Esophagus muscularis mucosa (tissue), 4 donors: ENCODE data around the gene LRRC8E. TPM values are rescaled to one million over a fixed set of nuclear protein-coding genes. Genes with fewer than 3 reads are reported as not detected.
A peak's percentile ranks its signal among the peaks of the same experiment; 100 is the strongest.

Experiments
- DNase-seq: peaks from one replicate; pipeline ENCODE4 v3.0.0-alpha.2; 2017; ENCODE audit errors: extremely low spot score
- H3K27ac ChIP-seq, 4 donors: fragments of 200-600 bp; sonication (generic); replicated peaks in 1 of 4; 1 replicate in 3 of 4; 2 replicates in 1 of 4; pipeline ENCODE4 v1.5.1; 2016 to 2019; ENCODE audit warnings: mild to moderate bottlenecking in 1 of 4
- H3K27me3 ChIP-seq, 4 donors: fragments of 200-600 bp; sonication (generic); one replicate each; pipeline versions ENCODE4 v1.5.1 to v1.6.0; 2016 to 2019
- H3K36me3 ChIP-seq, 4 donors: fragments of 200-600 bp; sonication (generic); one replicate each; pipeline ENCODE4 v1.5.1; 2016 to 2019
- H3K4me1 ChIP-seq, 4 donors: fragments of 200-600 bp; sonication (generic); one replicate each; pipeline ENCODE4 v1.5.1; 2016 to 2019
- H3K4me3 ChIP-seq, 4 donors: fragments of 200-600 bp; sonication (generic); 1 replicate in 2 of 4; 2 replicates in 2 of 4; pipeline ENCODE4 v1.5.1; 2016 to 2019; ENCODE audit warnings: mild to moderate bottlenecking in 4 of 4, moderate library complexity in 1 of 4
- H3K9me3 ChIP-seq, 4 donors: fragments of 200-600 bp; sonication (generic); 1 replicate in 3 of 4; 2 replicates in 1 of 4; pipeline ENCODE4 v1.5.1; 2016 to 2019
- EP300 ChIP-seq: sonication (generic); formaldehyde crosslinking; IDR thresholded peaks from one replicate; pipeline ENCODE4 v1.6.1; 2017; ENCODE audit warnings: antibody characterized with exemption
- POLR2A ChIP-seq: fragments of 450-650 bp; IDR thresholded peaks from one replicate; pipeline ENCODE4 v1.6.1; 2017; ENCODE audit warnings: antibody characterized with exemption, moderate library complexity, mild to moderate bottlenecking, low read depth
- POLR2AphosphoS5 ChIP-seq, 2 donors: sonication (generic); formaldehyde crosslinking; IDR thresholded peaks; one replicate each; pipeline ENCODE4 v1.6.1; 2017; ENCODE audit warnings: antibody characterized with exemption in 2 of 2
- WGBS: methylation state at CpG from one replicate; pipeline ENCODE4 v1.1.5; 2018; 5-methylcytosine and 5-hydroxymethylcytosine counted together
- intact Hi-C: fragments of 100-400 bp; cut with DNase I; formaldehyde crosslinking; loops from one replicate; pipeline ENCODE4 v1.15.1; 2023
- total RNA-seq, 4 donors: library from RNA; depleted of rRNA; stranded (reverse); fragments of >200 nt; gene quantifications; one replicate each; pipeline versions ENCODE4 v1.1.0 to v1.2.1, GENCODE V29; 2016
- TF ChIP-seq, protein P1 (sequence below), 3 experiments: fragments of 200-600 bp in 2 of 3; fragments of 450-650 bp in 1 of 3; sonication (generic) in 2 of 3; IDR thresholded peaks; one replicate each; pipeline ENCODE4 v1.5.1; 2017 to 2019; ENCODE audit warnings: antibody characterized with exemption in 3 of 3, mild to moderate bottlenecking in 2 of 3, moderate library complexity in 1 of 3

The LRRC8E gene
- total RNA-seq, 4 donors from 2014 or later, result 0.33 to 1.0 (median 0.46) TPM; not detected in 1

DNA sequence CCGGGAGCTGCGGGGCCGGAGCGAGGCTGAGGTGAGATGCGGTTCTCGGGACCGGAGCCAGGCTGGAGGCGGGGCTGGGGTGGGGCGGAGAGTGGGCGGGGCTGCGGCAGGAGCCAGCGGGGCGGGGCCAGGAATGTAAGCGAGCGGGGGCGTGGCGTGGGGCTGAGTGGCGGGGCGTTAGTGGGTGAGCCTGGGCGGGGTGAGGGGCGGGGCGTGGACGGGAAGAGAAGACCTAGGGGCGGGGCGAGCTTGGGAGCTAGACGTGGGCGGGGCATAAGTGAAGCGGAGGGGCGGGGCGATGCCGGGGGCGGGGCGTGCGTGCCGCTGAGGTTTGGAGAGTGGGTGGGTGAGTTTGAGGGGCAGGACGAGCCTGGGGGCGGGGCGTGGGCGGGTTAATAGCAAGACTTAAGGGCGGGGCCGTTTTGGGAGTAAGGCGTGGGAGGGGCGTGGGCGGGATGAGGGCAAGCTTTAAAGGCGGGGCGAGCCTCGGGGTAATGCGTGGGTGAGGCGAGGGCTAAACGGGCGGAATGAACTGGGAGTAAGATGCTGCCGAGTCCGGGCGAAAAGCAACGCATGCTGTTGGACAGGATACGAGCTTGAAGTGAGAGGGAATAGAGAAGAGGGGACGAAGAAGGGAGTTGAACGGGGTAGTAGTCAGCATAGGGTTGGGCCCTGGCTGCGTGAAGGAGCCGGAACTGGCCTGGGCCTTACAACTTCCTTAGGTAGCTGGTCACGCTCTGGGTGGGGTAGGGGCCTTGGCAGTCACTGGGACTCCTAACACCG, 32.4 kb downstream of the LRRC8E start:
- intact Hi-C loops, result no loop called here
- TF ChIP-seq POLR2A (peak; percentile 52), POLR2AphosphoS5 (IDR thresholded peaks at IDR 0.05) (peak; percentile 84 to 91), EP300 (no peak)
- TF ChIP-seq, protein P1, sequence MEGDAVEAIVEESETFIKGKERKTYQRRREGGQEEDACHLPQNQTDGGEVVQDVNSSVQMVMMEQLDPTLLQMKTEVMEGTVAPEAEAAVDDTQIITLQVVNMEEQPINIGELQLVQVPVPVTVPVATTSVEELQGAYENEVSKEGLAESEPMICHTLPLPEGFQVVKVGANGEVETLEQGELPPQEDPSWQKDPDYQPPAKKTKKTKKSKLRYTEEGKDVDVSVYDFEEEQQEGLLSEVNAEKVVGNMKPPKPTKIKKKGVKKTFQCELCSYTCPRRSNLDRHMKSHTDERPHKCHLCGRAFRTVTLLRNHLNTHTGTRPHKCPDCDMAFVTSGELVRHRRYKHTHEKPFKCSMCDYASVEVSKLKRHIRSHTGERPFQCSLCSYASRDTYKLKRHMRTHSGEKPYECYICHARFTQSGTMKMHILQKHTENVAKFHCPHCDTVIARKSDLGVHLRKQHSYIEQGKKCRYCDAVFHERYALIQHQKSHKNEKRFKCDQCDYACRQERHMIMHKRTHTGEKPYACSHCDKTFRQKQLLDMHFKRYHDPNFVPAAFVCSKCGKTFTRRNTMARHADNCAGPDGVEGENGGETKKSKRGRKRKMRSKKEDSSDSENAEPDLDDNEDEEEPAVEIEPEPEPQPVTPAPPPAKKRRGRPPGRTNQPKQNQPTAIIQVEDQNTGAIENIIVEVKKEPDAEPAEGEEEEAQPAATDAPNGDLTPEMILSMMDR (IDR thresholded peaks at IDR 0.05), result no peak
- H3K4me1 ChIP-seq, result peaks cover 50 to 93% (median 92%) of the 10 kb centered on the region in 4 donors

DNA sequence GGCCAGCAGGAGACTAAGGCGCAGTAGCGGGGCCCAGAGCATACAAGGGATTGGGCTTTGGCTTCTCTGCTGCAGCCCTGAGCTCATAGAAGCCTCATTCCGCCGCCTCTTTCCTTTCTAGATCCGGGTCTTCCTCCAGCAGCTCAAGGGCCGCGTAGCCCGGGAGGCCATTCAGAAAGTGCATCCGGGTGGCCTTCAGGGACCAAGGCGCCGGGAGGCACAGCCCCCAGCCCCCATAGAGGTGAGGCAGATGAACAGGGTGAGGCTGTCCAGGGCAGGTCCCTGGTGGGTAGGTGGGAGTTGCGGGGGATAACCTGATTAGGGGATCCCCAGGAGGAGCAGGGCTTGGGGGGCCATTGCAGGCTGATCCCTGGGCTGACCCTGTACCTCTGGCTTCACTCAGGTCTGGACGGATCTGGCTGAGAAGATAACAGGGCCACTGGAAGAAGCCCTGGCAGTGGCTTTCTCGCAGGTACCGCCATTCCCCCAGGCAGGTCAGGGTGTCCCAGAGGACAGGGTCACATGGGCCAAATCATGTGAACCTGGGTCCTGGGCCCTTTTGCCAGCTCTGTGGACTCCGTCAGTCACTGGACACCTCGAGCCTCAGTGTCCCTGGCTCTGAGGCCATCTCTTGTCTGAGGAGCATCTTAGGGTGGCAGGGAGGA, 33.1 kb downstream of the LRRC8E start:
- peaks cover 9 to 19% (median 16%) of the 10 kb centered on the region in 4 donors for H3K36me3 ChIP-seq
- H3K27me3 ChIP-seq, result peaks cover 6 to 34% (median 16%) of the 10 kb centered on the region in 4 donors
- peak overlapping the region; percentile 76 to 93 (median 80) for H3K4me3 ChIP-seq
- 37% methylated on average over 15 of the region's 17 CpGs for WGBS
- no peak for TF ChIP-seq EP300
- TF ChIP-seq POLR2AphosphoS5 (IDR thresholded peaks at IDR 0.05), result no peak
- TF ChIP-seq POLR2A, result no peak
- peaks cover 46 to 93% (median 89%) of the 10 kb centered on the region in 4 donors for H3K4me1 ChIP-seq
- intact Hi-C loops, result no loop called here
- DNase-seq, result no peak
- peak overlapping the region; percentile 91 to 96 (median 94) for H3K27ac ChIP-seq
- H3K9me3 ChIP-seq, result no peaks in the 10 kb centered on the region

More for the DNA sequence above, 32.4 kb downstream of the LRRC8E start:
- 0% methylated on average over 30 of the region's 62 CpGs for WGBS
- peak overlapping the region; percentile 94 to 96 (median 96) for H3K27ac ChIP-seq
- peaks cover 9 to 19% (median 16%) of the 10 kb centered on the region in 4 donors for H3K36me3 ChIP-seq
- DNase-seq, result peak; percentile 100
- peaks cover 11 to 41% (median 23%) of the 10 kb centered on the region in 4 donors for H3K27me3 ChIP-seq
- no peaks in the 10 kb centered on the region for H3K9me3 ChIP-seq
- peak overlapping the region; percentile 76 to 93 (median 80) for H3K4me3 ChIP-seq

GRCh38 chr19:7921967-7922835, 33.9 kb downstream of the LRRC8E start:
- intact Hi-C loops, result no loop called here
- WGBS, result 82% methylated on average over 28 of the region's 31 CpGs
- H3K9me3 ChIP-seq, result no peaks in the 10 kb centered on the region
- TF ChIP-seq POLR2AphosphoS5 (IDR thresholded peaks at IDR 0.05) (no peak), EP300 (no peak), POLR2A (no peak)
- TF ChIP-seq, protein P1 (IDR thresholded peaks at IDR 0.05), result no peak
- no peak for DNase-seq
- peaks cover 5 to 27% (median 13%) of the 10 kb centered on the region in 4 donors for H3K27me3 ChIP-seq
- peak overlapping the region; percentile 76 to 93 (median 80) for H3K4me3 ChIP-seq
- peaks cover 46 to 93% (median 89%) of the 10 kb centered on the region in 4 donors for H3K4me1 ChIP-seq
- H3K27ac ChIP-seq, result peak overlapping the region; percentile 91 to 96 (median 94)
- H3K36me3 ChIP-seq, result peaks cover 9 to 23% (median 18%) of the 10 kb centered on the region in 4 donors

DNA sequence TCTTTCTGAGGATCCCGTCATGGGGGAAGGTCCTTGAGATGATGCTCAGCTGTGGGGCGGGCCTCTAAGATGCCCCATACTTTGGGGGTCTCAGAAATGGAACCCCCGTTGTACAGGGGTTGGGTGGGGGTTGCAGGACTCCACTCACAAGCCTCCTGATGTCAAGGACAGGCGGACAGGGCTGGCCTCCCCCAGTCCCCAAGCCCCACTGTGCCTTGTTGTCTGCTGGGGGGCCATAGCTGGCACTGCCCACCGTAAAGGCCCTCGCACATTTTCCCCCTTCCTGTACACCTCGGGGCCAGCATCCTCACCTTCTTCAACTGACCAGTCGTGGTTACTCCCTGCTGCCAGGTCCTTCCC, 34.5 kb downstream of the LRRC8E start:
- peaks cover 0 to 20% (median 7%) of the 10 kb centered on the region in 4 donors for H3K27me3 ChIP-seq
- peaks cover 9 to 23% (median 18%) of the 10 kb centered on the region in 4 donors for H3K36me3 ChIP-seq
- TF ChIP-seq EP300 (no peak), POLR2AphosphoS5 (IDR thresholded peaks at IDR 0.05) (no peak), POLR2A (no peak)
- no peaks in the 10 kb centered on the region for H3K9me3 ChIP-seq
- H3K27ac ChIP-seq, result peak overlapping the region; percentile 91 to 96 (median 94)
- intact Hi-C loops, result no loop called here
- no peak for DNase-seq
- peaks cover 44 to 93% (median 89%) of the 10 kb centered on the region in 4 donors for H3K4me1 ChIP-seq
- no peak overlapping the region for H3K4me3 ChIP-seq
- WGBS, result 89% methylated on average over 5 of the region's 8 CpGs
